K562 (cell line): ENCODE measurements around the gene REEP6. TPM values are rescaled to one million over a fixed set of nuclear protein-coding genes. Genes with fewer than 3 reads are reported as not detected.

Source experiments
- CBX1 ChIP-seq: sonication (generic); IDR thresholded peaks from 2 replicates; pipeline ENCODE4 v1.6.1; 2016; ENCODE audit warnings: antibody characterized with exemption, low read depth, mild to moderate bottlenecking
- CUX1 ChIP-seq: fragments of 200-800 bp; sonication (Bioruptor generic); IDR thresholded peaks from 2 replicates; pipeline ENCODE4 v1.6.1; 2016; ENCODE audit warnings: missing genetic modification characterization, missing compliant biosample characterization
- FOXM1 ChIP-seq, 2 experiments: fragments of 450-650 bp in 1 of 2; sonication (generic) in 1 of 2; formaldehyde crosslinking in 1 of 2; IDR thresholded peaks; 2 replicates each; pipeline versions ENCODE4 v1.6.1 to v1.9.0; 2017 to 2022; ENCODE audit warnings: low read depth in 2 of 2, mild to moderate bottlenecking in 2 of 2, missing genetic modification reagents in 1 of 2, moderate library complexity in 1 of 2
- TGIF2 ChIP-seq: sonication (generic); formaldehyde crosslinking; IDR thresholded peaks from 2 replicates; pipeline ENCODE4 v1.8.1; 2022; ENCODE audit warnings: mild to moderate bottlenecking, missing genetic modification reagents, moderate library complexity
- VEZF1 ChIP-seq: fragments of 200-800 bp; sonication (Bioruptor generic); IDR thresholded peaks from 2 replicates; pipeline ENCODE4 v1.6.1; 2017; ENCODE audit warnings: missing genetic modification characterization, missing compliant biosample characterization
- ZFP91 ChIP-seq: sonication (generic); formaldehyde crosslinking; IDR thresholded peaks from 2 replicates; pipeline ENCODE4 v1.8.0; 2022; ENCODE audit warnings: mild to moderate bottlenecking, missing genetic modification reagents
- ZNF395 ChIP-seq: fragments of 200-800 bp; sonication (Bioruptor generic); IDR thresholded peaks from 2 replicates; pipeline ENCODE4 v1.6.1; 2017; ENCODE audit warnings: missing genetic modification characterization, missing compliant biosample characterization
- polyA plus RNA-seq, 8 experiments: library from polyadenylated mRNA; depleted of rRNA in 4 of 8; stranded (reverse) in 5 of 8; unstranded in 3 of 8; fragments of >200 nt; fragmentation: Nextera tagmentation in 2 of 8; fragmentation: Illumina TruSeq in 1 of 8; extraction: Ambion mirVana in 2 of 8; extraction: Trizol in 1 of 8; gene quantifications; 2 replicates each; pipeline versions ENCODE4 v1.2.1 to v1.2.3, GENCODE V29; 2011 to 2014; ENCODE audit warnings: inconsistent platforms in 1 of 8, missing spikeins in 1 of 8
- total RNA-seq, 7 experiments: library from RNA; depleted of rRNA in 6 of 7; stranded (reverse); fragments of >200 nt in 6 of 7; fragmentation: Illumina TruSeq in 2 of 7; extraction: Trizol in 2 of 7; gene quantifications; 2 replicates each; pipeline versions ENCODE4 v1.2.1 to v1.2.3, GENCODE V29; 2011 to 2021; ENCODE audit warnings: low replicate concordance in 1 of 7
- TF ChIP-seq, protein P1 (sequence below): fragments of 450-650 bp; IDR thresholded peaks from 2 replicates; pipeline ENCODE4 v1.6.1; 2018; ENCODE audit warnings: mild to moderate bottlenecking, low read depth; ENCODE audit not compliant: partially characterized antibody
- TF ChIP-seq, protein P2 (sequence below), 3 experiments: IDR thresholded peaks in 2 of 3; conservative IDR thresholded peaks in 1 of 3; 2 replicates each; pipeline ENCODE4 v1.5.1; 2011 to 2012; ENCODE audit warnings: low read length in 3 of 3, mild to moderate bottlenecking in 3 of 3, control low read depth in 2 of 3, improper control_type of control experiment in 1 of 3, inconsistent platforms in 1 of 3, low read depth in 1 of 3, mixed read lengths in 1 of 3, moderate library complexity in 1 of 3; ENCODE audit not compliant: insufficient read depth in 2 of 3

The REEP6 gene
- total and polyA plus RNA-seq, 9 of the 15 experiments (the other 6 are each of a cell fraction or from before 2014, with no cell fraction given) = 1.2 to 64.2 (median 12.7) TPM

GRCh38 chr19:1482361-1483130 is 8.4 kb upstream of the REEP6 start (continued):
- TF ChIP-seq ZFP91 (CRISPR knock-in tag) = 0 out of 2 replicates have a peak, but pooled peaks have one; percentile 20
- TF ChIP-seq FOXM1 (IDR thresholded peaks at IDR 0.05; ENCODE audit: low read depth) = no peak
- 0 out of 2 replicates have a peak, but pooled peaks have one; percentile 22 for TF ChIP-seq FOXM1 (CRISPR knock-in tag; IDR thresholded peaks at IDR 0.05; ENCODE audit: low read depth)
- TF ChIP-seq, protein P1, sequence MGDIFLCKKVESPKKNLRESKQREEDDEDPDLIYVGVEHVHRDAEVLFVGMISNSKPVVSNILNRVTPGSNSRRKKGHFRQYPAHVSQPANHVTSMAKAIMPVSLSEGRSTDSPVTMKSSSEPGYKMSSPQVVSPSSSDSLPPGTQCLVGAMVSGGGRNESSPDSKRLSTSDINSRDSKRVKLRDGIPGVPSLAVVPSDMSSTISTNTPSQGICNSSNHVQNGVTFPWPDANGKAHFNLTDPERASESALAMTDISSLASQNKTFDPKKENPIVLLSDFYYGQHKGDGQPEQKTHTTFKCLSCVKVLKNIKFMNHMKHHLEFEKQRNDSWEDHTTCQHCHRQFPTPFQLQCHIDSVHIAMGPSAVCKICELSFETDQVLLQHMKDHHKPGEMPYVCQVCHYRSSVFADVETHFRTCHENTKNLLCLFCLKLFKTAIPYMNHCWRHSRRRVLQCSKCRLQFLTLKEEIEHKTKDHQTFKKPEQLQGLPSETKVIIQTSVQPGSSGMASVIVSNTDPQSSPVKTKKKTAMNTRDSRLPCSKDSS = peak; percentile 50
- TF ChIP-seq, protein P2, sequence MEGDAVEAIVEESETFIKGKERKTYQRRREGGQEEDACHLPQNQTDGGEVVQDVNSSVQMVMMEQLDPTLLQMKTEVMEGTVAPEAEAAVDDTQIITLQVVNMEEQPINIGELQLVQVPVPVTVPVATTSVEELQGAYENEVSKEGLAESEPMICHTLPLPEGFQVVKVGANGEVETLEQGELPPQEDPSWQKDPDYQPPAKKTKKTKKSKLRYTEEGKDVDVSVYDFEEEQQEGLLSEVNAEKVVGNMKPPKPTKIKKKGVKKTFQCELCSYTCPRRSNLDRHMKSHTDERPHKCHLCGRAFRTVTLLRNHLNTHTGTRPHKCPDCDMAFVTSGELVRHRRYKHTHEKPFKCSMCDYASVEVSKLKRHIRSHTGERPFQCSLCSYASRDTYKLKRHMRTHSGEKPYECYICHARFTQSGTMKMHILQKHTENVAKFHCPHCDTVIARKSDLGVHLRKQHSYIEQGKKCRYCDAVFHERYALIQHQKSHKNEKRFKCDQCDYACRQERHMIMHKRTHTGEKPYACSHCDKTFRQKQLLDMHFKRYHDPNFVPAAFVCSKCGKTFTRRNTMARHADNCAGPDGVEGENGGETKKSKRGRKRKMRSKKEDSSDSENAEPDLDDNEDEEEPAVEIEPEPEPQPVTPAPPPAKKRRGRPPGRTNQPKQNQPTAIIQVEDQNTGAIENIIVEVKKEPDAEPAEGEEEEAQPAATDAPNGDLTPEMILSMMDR (IDR thresholded peaks at IDR 0.05 in 2 of 3, conservative IDR thresholded peaks at IDR 0.05 in 1 of 3; ENCODE audit: insufficient read depth in 2 of 3, low read depth in 1 of 3, low read length in 3 of 3) = 0 out of 6 replicates have a peak, but pooled peaks of 1 of the 3 experiments have one; percentile 5
- TF ChIP-seq CBX1 = 0 out of 2 replicates have a peak, but pooled peaks have one; percentile 48
- peak; percentile 23; the same call in 1 of the 2 replicates for TF ChIP-seq VEZF1 (CRISPR knock-in tag)
- no peak for TF ChIP-seq ZNF395 (CRISPR knock-in tag)
- TF ChIP-seq CUX1 (CRISPR knock-in tag) = no peak
- no peak for TF ChIP-seq TGIF2 (CRISPR knock-in tag)
